ENCODE measurements around the gene OLFM4. TPM values are rescaled to one million over a fixed set of nuclear protein-coding genes. Genes with fewer than 3 reads are reported as not detected.

OLFM4 gene
- total RNA-seq = under 1 TPM in 3 of 6 experiments, not detected in 3; 0.54 to 0.75 (median 0.73) TPM
- long read RNA-seq = 0 reads

GRCh38 chr13:53028637-53029203 is at the start of gene OLFM4:
Gene OLFM4, plus strand, starts transcription at chr13:53028813. Its CDS starts 24 bp downstream, at chr13:53028837.
- no peaks in the 10 kb centered on the region for H3K4me1 ChIP-seq
- intact Hi-C loops (cut with DNase I) = no loop called here
- H3K9me3 ChIP-seq = no peaks in the 10 kb centered on the region
- ATAC-seq = no peak
- no peak for TF ChIP-seq CTCF (IDR thresholded peaks at IDR 0.05)
- no peak for TF ChIP-seq POLR2A (IDR thresholded peaks at IDR 0.05)
- H3K27me3 ChIP-seq = no peaks in the 10 kb centered on the region
- H3K27ac ChIP-seq = no peak within 1 kb of the TSS
- no peak within 1 kb of the TSS for H3K4me3 ChIP-seq
- no peaks in the 10 kb centered on the region for H3K36me3 ChIP-seq
- DNase-seq = no peak
- 68% methylated on average over 8 of the region's 9 CpGs for WGBS (ENCODE audit: insufficient coverage, low coverage, low lambda C conversion rate, missing lambda C conversion rate)

GRCh38 chr13:52978989-52979388 is 49.6 kb upstream of the OLFM4 start:
- Histone ChIP-seq H3K27ac (no peak overlapping the region), H3K4me3 (no peak overlapping the region), H3K36me3 (no peaks in the 10 kb centered on the region), H3K4me1 (no peaks in the 10 kb centered on the region), H3K9me3 (no peaks in the 10 kb centered on the region), H3K27me3 (no peaks in the 10 kb centered on the region)
- intact Hi-C loops (cut with DNase I) = no loop called here
- WGBS (ENCODE audit: insufficient coverage, low coverage, low lambda C conversion rate, missing lambda C conversion rate) = 41% methylated on average over 5 of the region's 5 CpGs
- DNase-seq (no peak), ATAC-seq (no peak)
- TF ChIP-seq POLR2A (IDR thresholded peaks at IDR 0.05) = no peak
- TF ChIP-seq CTCF (IDR thresholded peaks at IDR 0.05) = no peak

- intact Hi-C loops (cut with DNase I) = no loop called here
- H3K36me3 ChIP-seq = no peaks in the 10 kb centered on the region
- WGBS (ENCODE audit: insufficient coverage, low coverage, low lambda C conversion rate, missing lambda C conversion rate) = 56% methylated on average over 5 of the region's 5 CpGs
- H3K4me3 ChIP-seq = no peak overlapping the region
- no peaks in the 10 kb centered on the region for H3K27me3 ChIP-seq
- no peak overlapping the region for H3K27ac ChIP-seq
- no peaks in the 10 kb centered on the region for H3K9me3 ChIP-seq
- TF ChIP-seq POLR2A (IDR thresholded peaks at IDR 0.05) (no peak), CTCF (IDR thresholded peaks at IDR 0.05) (no peak)
- ATAC-seq (no peak), DNase-seq (no peak)
- H3K4me1 ChIP-seq = no peaks in the 10 kb centered on the region
These were observed 47.9 kb upstream of the OLFM4 start for GRCh38 chr13:52980695-52981094.

- Histone ChIP-seq H3K27me3 (no peaks in the 10 kb centered on the region), H3K36me3 (no peaks in the 10 kb centered on the region), H3K4me3 (no peak overlapping the region), H3K27ac (no peak overlapping the region), H3K9me3 (no peaks in the 10 kb centered on the region), H3K4me1 (no peaks in the 10 kb centered on the region)
- WGBS (ENCODE audit: insufficient coverage, low coverage, low lambda C conversion rate, missing lambda C conversion rate) = 60% methylated on average over 4 of the region's 4 CpGs
- intact Hi-C loops (cut with DNase I) = no loop called here
- ATAC-seq = no peak
- DNase-seq = no peak
- no peak for TF ChIP-seq CTCF (IDR thresholded peaks at IDR 0.05)
These were observed 44.8 kb upstream of the OLFM4 start for GRCh38 chr13:52983836-52984235.
